ENCODE measurements around the gene ERN1. TPM values are rescaled to one million over a fixed set of nuclear protein-coding genes. Genes with fewer than 3 reads are reported as not detected.

The ERN1 gene
- total RNA-seq, 1 donor from 2014 or later: 52.1 TPM

DNA sequence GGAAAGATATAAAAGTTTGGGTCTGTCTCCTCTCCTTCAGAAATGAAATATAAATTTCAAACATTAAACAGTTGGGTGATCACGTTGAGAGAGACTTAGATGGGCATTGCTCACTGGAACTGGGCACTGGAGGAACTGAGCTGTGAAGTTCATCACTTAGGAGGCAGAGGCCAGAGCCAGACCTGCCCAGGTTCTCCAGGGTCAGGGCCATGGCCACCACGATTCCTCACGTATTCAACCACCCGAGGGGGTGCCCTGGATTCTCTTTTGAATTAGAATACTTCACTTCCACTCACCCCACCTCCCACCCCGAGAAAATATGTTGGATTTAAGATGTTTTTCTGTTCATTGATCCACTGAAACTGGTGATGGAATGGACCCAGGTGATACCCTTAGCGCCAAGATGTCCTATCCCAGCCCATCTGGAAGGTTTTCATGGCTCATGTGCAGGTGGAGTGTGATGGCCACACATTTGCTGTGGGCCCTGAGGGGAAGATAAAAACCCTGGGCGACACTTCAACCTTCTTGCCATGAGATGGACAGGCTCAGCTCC is 125.7 kb downstream of the ERN1 start:
- no peak overlapping the region for H3K4me3 Mint-ChIP-seq
- H3K36me3 Mint-ChIP-seq (ENCODE audit: low read depth): peaks cover 31% of the 10 kb centered on the region
- H3K27ac Mint-ChIP-seq: no peak overlapping the region

GRCh38 chr17:64003526-64004121 is 126.3 kb downstream of the ERN1 start:
- Mint-ChIP-seq H3K4me1 (peaks cover 14% of the 10 kb centered on the region), H3K9me3 (no peaks in the 10 kb centered on the region), H3K27ac (no peak overlapping the region), H3K4me3 (no peak overlapping the region), H3K36me3 (ENCODE audit: low read depth) (peaks cover 30% of the 10 kb centered on the region), H3K27me3 (no peaks in the 10 kb centered on the region)
- intact Hi-C loops (cut with micrococcal nuclease): no loop called here
- DNase-seq: no peak

More for the DNA sequence above, 125.7 kb downstream of the ERN1 start:
- Mint-ChIP-seq H3K27me3 (no peaks in the 10 kb centered on the region), H3K9me3 (no peaks in the 10 kb centered on the region), H3K4me1 (peaks cover 11% of the 10 kb centered on the region)
- no peak for DNase-seq
- intact Hi-C loops (cut with micrococcal nuclease): no loop called here

GRCh38 chr17:64002658-64003525 is 127.1 kb downstream of the ERN1 start:
- Mint-ChIP-seq H3K4me3 (no peak overlapping the region), H3K9me3 (no peaks in the 10 kb centered on the region), H3K27ac (no peak overlapping the region), H3K27me3 (no peaks in the 10 kb centered on the region), H3K4me1 (peaks cover 14% of the 10 kb centered on the region), H3K36me3 (ENCODE audit: low read depth) (peaks cover 30% of the 10 kb centered on the region)
- intact Hi-C loops (cut with micrococcal nuclease): no loop called here
- no peak for DNase-seq

GRCh38 chr17:64001763-64002529 is 128.0 kb downstream of the ERN1 start:
- no peak overlapping the region for H3K4me3 Mint-ChIP-seq
- H3K9me3 Mint-ChIP-seq: no peaks in the 10 kb centered on the region
- H3K36me3 Mint-ChIP-seq (ENCODE audit: low read depth): peaks cover 30% of the 10 kb centered on the region
- intact Hi-C loops (cut with micrococcal nuclease): no loop called here
- no peak overlapping the region for H3K27ac Mint-ChIP-seq
- H3K27me3 Mint-ChIP-seq: no peaks in the 10 kb centered on the region
- H3K4me1 Mint-ChIP-seq: peaks cover 17% of the 10 kb centered on the region
- DNase-seq: no peak

GRCh38 chr17:64001091-64001579 is 128.8 kb downstream of the ERN1 start:
- Mint-ChIP-seq H3K9me3 (no peaks in the 10 kb centered on the region), H3K27ac (no peak overlapping the region), H3K4me1 (peaks cover 17% of the 10 kb centered on the region), H3K4me3 (no peak overlapping the region), H3K27me3 (peaks cover 4% of the 10 kb centered on the region), H3K36me3 (ENCODE audit: low read depth) (peaks cover 30% of the 10 kb centered on the region)
- no peak for DNase-seq
- intact Hi-C loops (cut with micrococcal nuclease): no loop called here

GRCh38 chr17:63999680-64000531 is 130.0 kb downstream of the ERN1 start:
- H3K4me3 Mint-ChIP-seq: peak overlapping the region; percentile 93
- DNase-seq: no peak

DNA sequence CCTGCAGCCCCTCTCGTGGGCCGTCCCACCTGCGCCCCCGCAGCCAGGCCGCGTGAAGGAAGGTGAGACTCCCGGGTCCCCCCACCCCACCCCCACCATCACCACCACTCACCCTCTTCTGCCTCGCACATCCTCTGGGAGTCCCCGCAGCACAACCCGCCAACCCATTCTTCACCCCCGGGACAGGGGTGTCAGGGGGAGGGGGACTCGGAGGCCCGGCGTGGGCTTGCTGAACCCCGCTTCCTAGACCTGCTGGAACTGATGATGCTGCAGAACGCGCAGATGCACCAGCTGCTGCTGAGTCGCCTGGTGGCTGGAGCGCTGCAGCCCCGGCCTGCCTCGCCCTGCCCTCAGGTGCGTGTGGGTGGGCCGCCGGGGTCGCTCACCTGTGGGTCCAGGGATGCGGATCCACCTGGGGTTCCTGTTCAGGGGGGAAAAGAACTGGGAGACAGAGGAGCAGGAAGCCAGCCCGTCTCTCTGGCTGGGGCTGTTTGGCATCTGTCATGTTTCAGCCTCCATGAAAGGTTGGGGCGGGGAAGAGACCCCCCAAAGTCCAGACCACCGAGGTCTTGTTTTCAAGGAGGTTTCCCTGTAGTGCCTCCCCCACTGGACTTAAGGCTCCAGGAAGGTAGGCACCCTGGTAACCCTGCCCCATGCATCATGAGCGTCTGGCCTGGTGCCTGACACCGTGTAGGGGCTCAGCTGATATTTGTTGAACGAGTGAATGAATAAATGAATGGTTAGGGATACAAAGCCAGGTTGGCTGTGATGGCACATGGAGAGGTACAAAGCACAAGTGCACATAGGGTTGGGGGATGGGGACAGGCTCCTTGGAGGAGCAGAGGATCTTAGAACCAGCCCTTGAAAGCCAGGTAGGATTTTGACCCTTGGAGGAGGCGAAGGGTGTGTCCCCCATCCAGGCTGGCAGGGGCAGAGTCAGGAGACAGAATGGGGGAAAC is 130.9 kb downstream of the ERN1 start:
- Mint-ChIP-seq H3K36me3 (ENCODE audit: low read depth) (peaks cover 17% of the 10 kb centered on the region), H3K27me3 (peaks cover 11% of the 10 kb centered on the region), H3K4me3 (peak overlapping the region; percentile 93), H3K4me1 (peaks cover 25% of the 10 kb centered on the region), H3K9me3 (no peaks in the 10 kb centered on the region), H3K27ac (peak overlapping the region; percentile 56)
- DNase-seq: peak; percentile 76
- intact Hi-C loops (cut with micrococcal nuclease): no loop called here

More at GRCh38 chr17:63999680-64000531, 130.0 kb downstream of the ERN1 start:
- H3K4me1 Mint-ChIP-seq: peaks cover 23% of the 10 kb centered on the region
- intact Hi-C loops (cut with micrococcal nuclease): no loop called here
- no peaks in the 10 kb centered on the region for H3K9me3 Mint-ChIP-seq
- H3K36me3 Mint-ChIP-seq (ENCODE audit: low read depth): peaks cover 22% of the 10 kb centered on the region
- peaks cover 9% of the 10 kb centered on the region for H3K27me3 Mint-ChIP-seq
- no peak overlapping the region for H3K27ac Mint-ChIP-seq

DNA sequence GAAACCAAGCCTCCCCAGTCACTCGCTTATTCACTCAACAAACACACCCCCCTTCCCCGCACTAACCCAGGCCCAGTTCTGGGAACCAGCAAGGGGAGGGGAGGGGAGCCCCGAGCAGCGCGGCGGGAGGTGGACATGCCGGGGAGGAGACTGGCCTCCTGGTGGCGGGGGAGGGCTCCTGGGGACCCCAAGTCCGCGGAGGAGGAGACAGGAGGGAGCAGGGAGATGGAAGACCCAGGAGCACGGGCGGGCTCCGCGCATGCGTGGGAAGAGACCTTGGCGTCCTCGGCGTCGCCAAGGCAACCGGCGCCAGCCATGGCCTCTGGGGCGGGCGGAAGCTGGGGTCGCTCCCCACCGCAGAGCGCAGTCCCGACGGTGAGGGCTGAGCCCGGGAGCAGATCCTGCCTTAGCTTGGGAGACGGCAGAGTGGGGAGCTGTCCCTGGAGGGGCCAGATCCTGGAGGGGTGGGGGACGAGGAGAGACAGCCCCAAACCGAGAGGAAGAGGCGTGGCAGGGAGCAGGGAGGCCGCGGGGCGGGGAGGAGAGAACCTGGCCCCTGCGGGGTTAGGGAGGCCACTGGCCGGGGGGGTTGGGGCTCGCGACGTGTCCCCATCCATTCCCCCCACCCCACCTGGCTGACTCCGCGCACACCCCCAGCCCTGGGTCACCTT is 131.8 kb downstream of the ERN1 start, which contains the start of gene PRR29:
Gene PRR29 (plus strand): TSS at position 302 of the 671 bp plus-strand sequence. CDS start 14 bp downstream, at position 316.
- peaks cover 31% of the 10 kb centered on the region for H3K4me1 Mint-ChIP-seq
- intact Hi-C loops (cut with micrococcal nuclease): no loop called here
- peak within 1 kb of the TSS; percentile 56 for H3K27ac Mint-ChIP-seq
- peaks cover 11% of the 10 kb centered on the region for H3K27me3 Mint-ChIP-seq
- peak; percentile 93 for DNase-seq
- H3K36me3 Mint-ChIP-seq (ENCODE audit: low read depth): peaks cover 10% of the 10 kb centered on the region
- peak within 1 kb of the TSS; percentile 93 for H3K4me3 Mint-ChIP-seq
- no peaks in the 10 kb centered on the region for H3K9me3 Mint-ChIP-seq

GRCh38 chr17:63997341-63998048 is 132.4 kb downstream of the ERN1 start:
- Mint-ChIP-seq H3K27ac (no peak overlapping the region), H3K4me1 (peaks cover 35% of the 10 kb centered on the region), H3K9me3 (no peaks in the 10 kb centered on the region), H3K4me3 (peak overlapping the region; percentile 93), H3K27me3 (peaks cover 15% of the 10 kb centered on the region), H3K36me3 (ENCODE audit: low read depth) (peaks cover 10% of the 10 kb centered on the region)
- no peak for DNase-seq
- intact Hi-C loops (cut with micrococcal nuclease): no loop called here

DNA sequence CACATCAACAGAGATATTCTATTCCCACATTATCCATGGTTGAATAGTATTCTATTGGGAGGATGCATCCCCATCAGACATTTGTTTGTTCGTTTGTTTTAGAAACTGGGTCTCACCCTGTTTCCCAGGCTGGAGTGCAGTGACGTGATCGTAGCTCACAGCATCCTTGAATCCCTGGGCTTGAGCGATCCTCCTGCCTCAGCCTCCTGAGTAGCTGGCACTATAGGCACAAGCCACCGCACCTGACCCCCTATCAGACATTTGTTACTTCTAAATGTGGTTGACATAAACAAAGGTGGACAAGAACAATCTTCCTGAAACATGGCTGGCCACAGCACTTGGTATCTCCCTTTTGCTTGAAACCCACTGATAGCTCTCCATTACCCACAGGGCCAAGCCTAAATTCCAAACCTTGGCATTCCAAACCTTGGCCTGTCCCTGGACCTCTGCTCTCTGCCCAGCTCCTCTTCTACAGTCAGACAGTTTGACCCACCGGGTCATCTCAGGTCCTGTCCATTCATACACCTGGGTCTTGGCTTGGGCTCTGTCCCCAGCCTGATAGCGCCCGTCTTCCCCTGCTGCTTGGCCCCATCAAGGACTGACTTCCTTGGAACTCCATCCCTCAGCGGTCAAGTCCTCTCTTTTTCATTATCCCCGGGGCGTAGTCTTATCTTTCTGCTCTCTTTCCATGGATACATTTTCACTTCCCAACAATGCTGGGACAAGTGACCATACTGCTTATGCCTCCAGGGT is 133.3 kb downstream of the ERN1 start:
- H3K4me1 Mint-ChIP-seq: peaks cover 41% of the 10 kb centered on the region

DNA sequence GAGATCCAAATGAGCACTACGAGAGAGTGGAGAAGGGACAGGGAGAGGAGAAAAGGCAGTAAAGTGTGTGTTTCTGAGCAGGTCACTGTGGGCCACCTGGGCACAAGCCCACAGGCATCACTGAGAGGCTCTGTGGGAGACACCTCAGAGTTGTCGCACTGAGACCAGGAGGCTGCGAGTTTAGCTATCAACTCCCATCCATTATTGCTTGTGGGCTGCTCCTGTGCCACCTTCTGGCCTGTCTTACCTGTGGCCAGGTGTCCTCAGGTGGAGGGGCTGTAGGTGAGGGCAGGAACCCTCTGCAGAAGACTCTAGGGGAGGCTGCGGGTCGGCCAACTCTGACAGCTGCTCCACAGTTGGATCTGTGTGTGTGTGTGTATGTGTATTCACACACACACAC is 134.3 kb downstream of the ERN1 start:
- Mint-ChIP-seq H3K4me3 (no peak overlapping the region), H3K27ac (no peak overlapping the region), H3K9me3 (no peaks in the 10 kb centered on the region), H3K27me3 (peaks cover 23% of the 10 kb centered on the region), H3K4me1 (peaks cover 45% of the 10 kb centered on the region), H3K36me3 (ENCODE audit: low read depth) (peaks cover 5% of the 10 kb centered on the region)
- intact Hi-C loops (cut with micrococcal nuclease): no loop called here
- DNase-seq: no peak

More for the DNA sequence above, 133.3 kb downstream of the ERN1 start:
- intact Hi-C loops (cut with micrococcal nuclease): no loop called here
- no peak for DNase-seq
- no peak overlapping the region for H3K4me3 Mint-ChIP-seq
- H3K27me3 Mint-ChIP-seq: peaks cover 21% of the 10 kb centered on the region
- H3K9me3 Mint-ChIP-seq: no peaks in the 10 kb centered on the region
- peaks cover 5% of the 10 kb centered on the region for H3K36me3 Mint-ChIP-seq (ENCODE audit: low read depth)
- H3K27ac Mint-ChIP-seq: no peak overlapping the region
